Small intestine (tissue), 7 donors: ENCODE results near the gene LCN2. TPM values are rescaled to one million over a fixed set of nuclear protein-coding genes. Genes with fewer than 3 reads are reported as not detected.
"Not testable (repeated sequence)": the region's sequence is repeated elsewhere in the genome, so short reads cannot be mapped to it uniquely, and the experiment has no call there.

Source experiments
- DNase-seq, 2 donors: peaks; one replicate each; pipeline versions ENCODE4 v3.0.0 to v3.0.0-alpha.2; 2013
- FAIRE-seq: peaks from 2 replicates; lab custom pipeline; 2012; peaks lifted over from hg19 to GRCh38; lab: Jason Lieb, UNC
- H3K27ac ChIP-seq, 3 donors: one replicate each; pipeline ENCODE4 v1.5.1; 2013; ENCODE audit warnings: low read length in 2 of 3, mild to moderate bottlenecking in 2 of 3, control low read depth in 1 of 3, inconsistent platforms in 1 of 3, low read depth in 1 of 3, moderate library complexity in 1 of 3
- H3K27me3 ChIP-seq, 3 donors: one replicate each; pipeline ENCODE4 v1.6.1; 2013; ENCODE audit warnings: low read length in 3 of 3, inconsistent platforms in 1 of 3; ENCODE audit not compliant: control insufficient read depth in 3 of 3, insufficient read depth in 3 of 3
- H3K36me3 ChIP-seq, 3 donors: one replicate each; pipeline ENCODE4 v1.6.1; 2013; ENCODE audit warnings: low read length in 3 of 3, inconsistent platforms in 1 of 3, low read depth in 1 of 3, mild to moderate bottlenecking in 1 of 3, moderate library complexity in 1 of 3; ENCODE audit not compliant: control insufficient read depth in 3 of 3, insufficient read depth in 2 of 3
- H3K4me1 ChIP-seq, 3 donors: one replicate each; pipeline ENCODE4 v1.6.1; 2013; ENCODE audit warnings: low read length in 2 of 3, inconsistent platforms in 1 of 3, low read depth in 1 of 3, mild to moderate bottlenecking in 1 of 3, moderate library complexity in 1 of 3; ENCODE audit not compliant: control insufficient read depth in 3 of 3, insufficient read depth in 2 of 3
- H3K4me3 ChIP-seq, 3 donors: one replicate each; pipeline ENCODE4 v1.5.1; 2013; ENCODE audit warnings: low read length in 3 of 3, control low read depth in 1 of 3, inconsistent platforms in 1 of 3, low read depth in 1 of 3, mild to moderate bottlenecking in 1 of 3, moderate library complexity in 1 of 3
- H3K9me3 ChIP-seq, 2 donors: one replicate each; pipeline ENCODE4 v1.6.1; 2013; ENCODE audit warnings: low read depth in 1 of 2, low read length in 1 of 2; ENCODE audit not compliant: control insufficient read depth in 2 of 2, insufficient read depth in 1 of 2
- WGBS, 3 donors: extraction: QIAGEN DNeasy Blood & Tissue Kit; methylation state at CpG; one replicate each; pipeline ENCODE4 v1.1.7; 2013; 5-methylcytosine and 5-hydroxymethylcytosine counted together
- polyA plus RNA-seq, 4 donors: library from polyadenylated mRNA; stranded (reverse) in 3 of 4; unstranded in 1 of 4; fragments of 200-250 nt in 3 of 4; fragments of 120-200 nt in 1 of 4; gene quantifications; one replicate each; pipeline versions ENCODE4 v1.2.1 to v1.2.3, GENCODE V29; 2013
- donor health status: healthy with polysubstance abuse.
- donor health status: control.
- donor health status: control.
- donor health status: Bipolar disorder and iron deficiency.
- donor health status: healthy.

LCN2 gene
- polyA plus RNA-seq, 4 donors, result 1.6 to 582 (median 3.7) TPM

DNA sequence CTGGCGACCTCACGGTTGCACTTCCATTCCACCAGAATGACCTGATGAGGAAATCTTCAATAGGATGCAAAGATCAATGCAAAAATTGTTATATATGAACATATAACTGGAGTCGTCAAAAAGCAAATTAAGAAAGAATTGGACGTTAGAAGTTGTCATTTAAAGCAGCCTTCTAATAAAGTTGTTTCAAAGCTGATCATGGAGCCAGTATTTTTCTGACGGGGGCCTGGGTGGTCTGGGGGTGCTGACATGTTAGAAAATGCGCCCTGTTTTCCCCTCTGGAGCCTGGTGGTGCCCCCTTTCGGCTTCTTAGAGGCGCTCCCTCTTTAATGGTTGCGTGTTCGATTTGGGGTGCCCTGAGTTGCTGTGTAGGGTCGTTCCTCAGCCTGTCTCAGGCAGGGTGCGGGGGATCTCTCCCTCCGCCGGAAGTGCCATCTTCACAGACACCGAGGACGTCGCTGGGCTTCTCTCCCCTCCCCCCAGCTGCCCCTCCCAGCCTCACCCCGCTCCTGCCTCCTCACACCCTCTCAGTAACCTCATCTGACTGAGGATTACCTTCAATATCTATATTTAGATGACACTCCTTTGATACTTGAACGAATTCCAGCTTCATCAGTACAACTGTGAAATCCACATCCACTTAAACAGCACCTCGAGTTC, 40.1 kb upstream of the LCN2 start:
- Histone ChIP-seq H3K27me3 (no peaks in the 10 kb centered on the region), H3K36me3 (peaks cover 10 to 76% (median 26%) of the 10 kb centered on the region in 3 donors), H3K27ac (peak overlapping the region; percentile 60 to 66 (median 60)), H3K4me3 (peak overlapping the region in 1 of 3 donors; percentile 12), H3K4me1 (peaks cover 0 to 59% (median 0%) of the 10 kb centered on the region in 3 donors), H3K9me3 (peaks cover 0 to 8% of the 10 kb centered on the region in 2 donors)
- WGBS, 3 donors, result 38 to 65% (median 56%) methylated on average over 20 of the region's 20 CpGs
- FAIRE-seq (no peak), DNase-seq (peak in 1 of 2 donors; percentile 42)

- not testable (repeated sequence) for DNase-seq, H3K9me3 ChIP-seq, FAIRE-seq, H3K27me3 ChIP-seq
- 36 to 76% (median 49%) methylated on average over 12 of the region's 12 CpGs for WGBS, 3 donors
- H3K4me3 ChIP-seq, result peak overlapping the region in 1 of 3 donors; percentile 31
- H3K27ac ChIP-seq, result peak overlapping the region in 1 of 3 donors; percentile 45
- H3K36me3 ChIP-seq, result peaks cover 7 to 75% (median 21%) of the 10 kb centered on the region in 3 donors
- H3K4me1 ChIP-seq, result peaks cover 0 to 64% (median 2%) of the 10 kb centered on the region in 3 donors
These were observed 37.5 kb upstream of the LCN2 start for GRCh38 chr9:128111726-128112125.

- FAIRE-seq (no peak), DNase-seq (peak; percentile 69 to 75)
- WGBS, 3 donors, result 57 to 82% (median 67%) methylated on average over 9 to 12 of the region's 12 CpGs
- H3K27ac ChIP-seq, result peak overlapping the region; percentile 98 to 100 (median 99)
- peaks cover 0 to 65% (median 2%) of the 10 kb centered on the region in 3 donors for H3K4me1 ChIP-seq
- H3K9me3 ChIP-seq, result peaks cover 0 to 8% of the 10 kb centered on the region in 2 donors
- H3K36me3 ChIP-seq, result peaks cover 0 to 58% (median 6%) of the 10 kb centered on the region in 3 donors
- no peaks in the 10 kb centered on the region for H3K27me3 ChIP-seq
- peak overlapping the region; percentile 17 to 73 (median 32) for H3K4me3 ChIP-seq
These were observed 35.5 kb upstream of the LCN2 start for GRCh38 chr9:128113526-128114325.

DNA sequence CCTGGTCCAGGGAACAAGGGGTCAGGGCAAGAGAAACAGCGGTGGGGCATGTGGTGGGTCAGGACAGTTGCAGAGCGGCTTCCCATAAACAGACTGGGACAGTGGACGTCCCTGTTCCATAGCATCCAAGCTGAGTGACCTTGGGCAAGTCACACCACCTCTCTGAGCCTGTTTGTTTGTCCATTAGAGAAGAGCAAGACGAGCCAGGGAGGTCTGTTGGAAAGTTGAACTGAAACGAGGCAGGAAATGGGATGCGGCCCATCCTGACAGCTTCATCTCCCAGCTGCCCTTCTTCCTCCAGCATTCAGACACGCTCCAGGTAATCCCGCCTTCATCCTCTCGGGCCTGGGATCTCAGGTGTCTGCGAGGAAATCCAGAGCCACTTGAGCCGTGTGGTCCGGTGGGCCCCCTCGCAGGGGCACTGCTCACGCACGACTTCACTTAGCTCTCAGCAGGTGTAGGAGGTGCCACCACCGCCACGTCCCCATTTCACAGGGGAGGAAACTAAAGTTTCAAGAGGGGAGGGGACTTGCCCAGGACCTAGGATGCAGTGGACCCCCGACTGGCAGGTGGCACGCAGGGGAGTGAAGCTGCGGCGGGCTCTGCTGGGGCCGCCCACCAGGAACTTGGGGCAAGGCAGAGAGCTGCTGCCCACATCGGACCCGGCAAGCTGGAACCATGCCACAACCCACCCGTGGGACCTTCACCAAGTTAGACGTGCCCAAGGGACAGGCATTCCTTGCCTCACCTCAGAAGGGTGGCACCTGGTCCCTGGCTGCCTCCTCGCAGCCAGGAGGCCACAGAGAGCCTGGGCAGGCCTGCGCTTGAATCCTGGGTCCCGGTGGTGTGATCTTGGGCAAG, 34.7 kb upstream of the LCN2 start:
- Histone ChIP-seq H3K27me3 (no peaks in the 10 kb centered on the region), H3K4me3 (peak overlapping the region; percentile 17 to 73 (median 32)), H3K9me3 (peaks cover 0 to 8% of the 10 kb centered on the region in 2 donors), H3K36me3 (peaks cover 0 to 59% (median 0%) of the 10 kb centered on the region in 3 donors), H3K4me1 (peaks cover 0 to 59% (median 2%) of the 10 kb centered on the region in 3 donors), H3K27ac (peak overlapping the region; percentile 98 to 100 (median 99))
- 17 to 60% (median 28%) methylated on average over 29 of the region's 29 CpGs for WGBS, 3 donors
- FAIRE-seq (no peak), DNase-seq (peak; percentile 36 to 51)

DNA sequence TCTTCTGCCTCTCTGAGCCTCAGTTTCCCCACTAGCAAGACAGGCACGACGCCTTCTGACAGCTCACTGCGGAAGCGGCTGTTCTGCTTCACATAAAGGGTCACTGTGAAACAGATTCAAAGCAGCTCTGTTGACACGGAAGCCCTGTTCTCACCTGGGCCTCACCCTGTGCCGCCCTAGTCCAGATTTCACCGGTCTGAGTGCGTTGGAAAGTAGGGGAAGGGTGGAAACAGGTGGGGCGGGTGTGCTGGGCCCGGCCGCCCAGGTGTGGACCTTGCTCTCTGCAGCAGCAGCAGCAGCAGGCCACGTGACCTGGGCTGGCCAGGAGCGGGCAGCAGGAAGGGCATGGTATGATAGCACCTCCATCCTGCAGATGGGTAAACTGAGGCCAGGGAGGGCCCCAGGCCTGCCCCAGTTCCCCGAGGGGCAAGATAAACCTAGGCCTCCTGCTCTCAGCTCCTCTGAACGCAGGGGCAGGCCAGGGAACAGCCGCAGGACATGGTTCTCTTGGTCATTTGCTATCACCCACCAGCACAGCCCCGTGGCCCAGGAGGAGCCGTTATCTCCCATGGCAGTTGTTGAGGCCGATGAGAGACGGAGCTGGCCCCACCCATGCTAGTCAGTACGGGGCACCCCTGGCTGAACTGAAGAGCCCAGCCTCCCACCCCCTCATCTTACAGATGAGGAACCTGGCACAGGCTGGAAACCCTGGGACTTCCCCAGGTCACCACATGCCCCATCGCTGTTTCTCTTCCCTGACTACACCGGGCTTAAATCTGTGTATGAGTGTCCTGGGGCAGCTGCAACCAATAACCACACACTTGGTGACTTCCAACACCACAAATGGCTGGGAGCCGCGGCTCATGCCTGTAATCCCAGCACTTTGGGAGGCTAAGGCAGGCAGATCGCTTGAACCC, 33.8 kb upstream of the LCN2 start:
- Histone ChIP-seq H3K27me3 (no peaks in the 10 kb centered on the region), H3K4me3 (peak overlapping the region; percentile 17 to 73 (median 32)), H3K36me3 (peaks cover 0 to 64% (median 0%) of the 10 kb centered on the region in 3 donors), H3K27ac (peak overlapping the region; percentile 98 to 100 (median 99)), H3K9me3 (peaks cover 0 to 8% of the 10 kb centered on the region in 2 donors), H3K4me1 (peaks cover 0 to 52% (median 2%) of the 10 kb centered on the region in 3 donors)
- 18 to 61% (median 44%) methylated on average over 25 to 26 of the region's 26 CpGs for WGBS, 3 donors
- peak; percentile 97 to 99 for DNase-seq
- FAIRE-seq, result no peak

DNA sequence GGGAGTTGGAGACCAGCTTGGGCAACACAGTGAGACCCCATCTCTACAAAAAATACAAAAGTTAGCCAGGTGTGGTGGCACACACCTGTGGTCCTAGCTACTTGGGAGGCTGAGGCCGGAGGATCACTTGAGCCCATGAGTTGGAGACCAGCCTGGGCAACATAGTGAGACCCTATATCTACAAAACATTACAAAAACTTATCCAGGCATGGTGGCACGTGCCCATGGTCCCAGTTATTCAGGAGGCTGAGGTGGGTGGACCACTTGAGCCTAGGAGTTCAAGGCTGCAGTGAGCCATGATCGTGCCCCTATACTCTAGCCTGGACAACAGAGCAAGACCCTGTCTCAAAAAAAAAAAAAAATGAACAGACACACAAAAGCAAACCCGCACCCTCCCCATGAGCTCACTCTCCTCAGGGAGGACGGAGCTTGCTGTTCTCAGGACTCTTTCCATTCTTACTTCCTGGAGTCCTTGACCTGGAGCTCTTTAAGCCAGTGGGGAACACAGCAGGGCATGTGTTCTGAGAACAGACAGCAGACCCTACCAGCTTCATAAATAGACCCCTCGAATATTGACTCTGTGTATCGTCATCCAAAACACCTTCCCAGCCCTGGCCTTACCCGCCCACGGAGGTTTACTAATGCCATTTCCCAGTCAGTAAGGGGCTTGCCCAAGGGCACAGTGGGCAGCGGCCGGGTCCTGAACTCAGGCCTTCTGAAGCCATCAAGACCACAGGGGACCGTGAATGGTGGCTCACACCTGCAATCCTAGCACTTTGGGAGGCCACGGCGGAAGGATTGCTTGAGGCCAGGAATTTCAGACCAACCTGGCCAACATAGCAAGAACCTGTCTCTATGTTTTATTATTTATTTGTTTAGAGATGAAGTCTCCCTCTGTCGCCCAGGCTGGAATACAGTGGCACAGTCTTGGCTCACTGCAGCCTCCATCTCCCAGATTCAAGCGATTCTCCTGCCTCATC, 32.9 kb upstream of the LCN2 start:
- Histone ChIP-seq H3K4me1 (peaks cover 0 to 49% (median 2%) of the 10 kb centered on the region in 3 donors), H3K27ac (peak overlapping the region; percentile 83 to 98 (median 89)), H3K4me3 (no peak overlapping the region), H3K36me3 (peaks cover 2 to 73% (median 4%) of the 10 kb centered on the region in 3 donors), H3K9me3 (peaks cover 0 to 8% of the 10 kb centered on the region in 2 donors), H3K27me3 (no peaks in the 10 kb centered on the region)
- peak; percentile 45 to 60 for DNase-seq
- WGBS, 3 donors, result 73 to 83% (median 76%) methylated on average over 16 of the region's 16 CpGs
- no peak for FAIRE-seq
